ENCODE results near the gene NPR2. TPM values are rescaled to one million over a fixed set of nuclear protein-coding genes. Genes with fewer than 3 reads are reported as not detected.

The NPR2 gene
- total and polyA plus RNA-seq, 2 of the 13 experiments (the other 11 are each of a cell fraction or from before 2014, with no cell fraction given) = 7.4 to 9.4 TPM

DNA sequence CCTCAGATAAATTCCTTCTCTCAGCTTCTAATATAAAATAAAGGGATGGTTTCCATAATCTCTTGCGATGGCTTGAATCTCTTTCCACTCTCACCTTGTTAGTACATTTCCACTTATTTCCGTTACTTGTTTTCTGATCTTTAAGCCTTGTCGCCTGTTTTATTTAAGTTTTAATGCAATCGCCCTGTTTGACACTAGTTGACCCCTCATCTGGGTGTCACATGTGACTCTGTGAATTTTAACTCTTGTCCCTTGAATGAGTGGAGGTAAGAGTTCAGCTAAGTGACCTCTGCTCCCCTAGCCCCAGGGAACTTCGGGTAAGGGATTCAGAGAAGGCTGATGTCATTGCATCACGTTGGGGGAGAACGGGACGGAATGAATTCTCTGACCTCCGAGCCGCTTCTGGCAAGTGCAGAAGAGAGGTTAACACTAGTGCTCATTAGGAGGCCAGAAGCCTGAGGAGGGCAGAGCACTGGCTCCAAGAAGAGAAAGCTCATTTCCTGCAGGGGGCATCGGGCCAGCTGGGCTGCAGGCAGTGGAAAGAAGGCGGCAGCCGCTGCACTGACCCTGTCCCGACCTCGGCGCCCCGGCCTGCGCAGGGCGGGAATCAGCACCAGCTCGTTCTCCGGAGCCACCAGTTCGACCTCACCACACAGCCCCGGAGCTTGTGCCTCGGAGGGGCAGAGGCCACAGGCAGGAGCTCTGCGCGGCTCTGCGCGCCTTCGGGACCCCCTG, 22.9 kb downstream of the NPR2 start (continued):
- TF ChIP-seq, protein P1, sequence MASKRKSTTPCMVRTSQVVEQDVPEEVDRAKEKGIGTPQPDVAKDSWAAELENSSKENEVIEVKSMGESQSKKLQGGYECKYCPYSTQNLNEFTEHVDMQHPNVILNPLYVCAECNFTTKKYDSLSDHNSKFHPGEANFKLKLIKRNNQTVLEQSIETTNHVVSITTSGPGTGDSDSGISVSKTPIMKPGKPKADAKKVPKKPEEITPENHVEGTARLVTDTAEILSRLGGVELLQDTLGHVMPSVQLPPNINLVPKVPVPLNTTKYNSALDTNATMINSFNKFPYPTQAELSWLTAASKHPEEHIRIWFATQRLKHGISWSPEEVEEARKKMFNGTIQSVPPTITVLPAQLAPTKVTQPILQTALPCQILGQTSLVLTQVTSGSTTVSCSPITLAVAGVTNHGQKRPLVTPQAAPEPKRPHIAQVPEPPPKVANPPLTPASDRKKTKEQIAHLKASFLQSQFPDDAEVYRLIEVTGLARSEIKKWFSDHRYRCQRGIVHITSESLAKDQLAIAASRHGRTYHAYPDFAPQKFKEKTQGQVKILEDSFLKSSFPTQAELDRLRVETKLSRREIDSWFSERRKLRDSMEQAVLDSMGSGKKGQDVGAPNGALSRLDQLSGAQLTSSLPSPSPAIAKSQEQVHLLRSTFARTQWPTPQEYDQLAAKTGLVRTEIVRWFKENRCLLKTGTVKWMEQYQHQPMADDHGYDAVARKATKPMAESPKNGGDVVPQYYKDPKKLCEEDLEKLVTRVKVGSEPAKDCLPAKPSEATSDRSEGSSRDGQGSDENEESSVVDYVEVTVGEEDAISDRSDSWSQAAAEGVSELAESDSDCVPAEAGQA (IDR thresholded peaks at IDR 0.05; ENCODE audit: low read depth) = no peak
- TF ChIP-seq, protein P1 (CRISPR knock-in tag; IDR thresholded peaks at IDR 0.05; ENCODE audit: borderline replicate concordance) = 0 out of 2 replicates have a peak, but pooled peaks have one; percentile 86
- TF ChIP-seq ZNF564 (CRISPR knock-in tag; IDR thresholded peaks at IDR 0.05) (0 out of 2 replicates have a peak, but pooled peaks have one; percentile 34), SALL2 (CRISPR knock-in tag; IDR thresholded peaks at IDR 0.05) (peak; percentile 72; the same call in 1 of the 2 replicates), CAMTA2 (CRISPR knock-in tag; IDR thresholded peaks at IDR 0.05; ENCODE audit: borderline replicate concordance) (no peak), TCF7 (IDR thresholded peaks at IDR 0.05; ENCODE audit: low read depth) (no peak), ZNF792 (CRISPR knock-in tag; IDR thresholded peaks at IDR 0.05) (peak; percentile 85), ZNF777 (CRISPR knock-in tag; IDR thresholded peaks at IDR 0.05) (peak; percentile 44; the same call in 1 of the 2 replicates), CENPT (CRISPR knock-in tag; IDR thresholded peaks at IDR 0.05; ENCODE audit: low read depth) (no peak), SALL1 (CRISPR knock-in tag; IDR thresholded peaks at IDR 0.05) (no peak), ARID2 (CRISPR knock-in tag; IDR thresholded peaks at IDR 0.05; ENCODE audit: borderline replicate concordance) (no peak), ZNF33A (CRISPR knock-in tag; IDR thresholded peaks at IDR 0.05; ENCODE audit: borderline replicate concordance) (no peak), NCOA1 (CRISPR knock-in tag; IDR thresholded peaks at IDR 0.05) (no peak)
- TF ChIP-seq, protein P2, sequence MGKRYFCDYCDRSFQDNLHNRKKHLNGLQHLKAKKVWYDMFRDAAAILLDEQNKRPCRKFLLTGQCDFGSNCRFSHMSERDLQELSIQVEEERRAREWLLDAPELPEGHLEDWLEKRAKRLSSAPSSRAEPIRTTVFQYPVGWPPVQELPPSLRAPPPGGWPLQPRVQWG (CRISPR knock-in tag; IDR thresholded peaks at IDR 0.05; ENCODE audit: borderline replicate concordance, low read depth) = no peak
- TF ChIP-seq, protein P3, sequence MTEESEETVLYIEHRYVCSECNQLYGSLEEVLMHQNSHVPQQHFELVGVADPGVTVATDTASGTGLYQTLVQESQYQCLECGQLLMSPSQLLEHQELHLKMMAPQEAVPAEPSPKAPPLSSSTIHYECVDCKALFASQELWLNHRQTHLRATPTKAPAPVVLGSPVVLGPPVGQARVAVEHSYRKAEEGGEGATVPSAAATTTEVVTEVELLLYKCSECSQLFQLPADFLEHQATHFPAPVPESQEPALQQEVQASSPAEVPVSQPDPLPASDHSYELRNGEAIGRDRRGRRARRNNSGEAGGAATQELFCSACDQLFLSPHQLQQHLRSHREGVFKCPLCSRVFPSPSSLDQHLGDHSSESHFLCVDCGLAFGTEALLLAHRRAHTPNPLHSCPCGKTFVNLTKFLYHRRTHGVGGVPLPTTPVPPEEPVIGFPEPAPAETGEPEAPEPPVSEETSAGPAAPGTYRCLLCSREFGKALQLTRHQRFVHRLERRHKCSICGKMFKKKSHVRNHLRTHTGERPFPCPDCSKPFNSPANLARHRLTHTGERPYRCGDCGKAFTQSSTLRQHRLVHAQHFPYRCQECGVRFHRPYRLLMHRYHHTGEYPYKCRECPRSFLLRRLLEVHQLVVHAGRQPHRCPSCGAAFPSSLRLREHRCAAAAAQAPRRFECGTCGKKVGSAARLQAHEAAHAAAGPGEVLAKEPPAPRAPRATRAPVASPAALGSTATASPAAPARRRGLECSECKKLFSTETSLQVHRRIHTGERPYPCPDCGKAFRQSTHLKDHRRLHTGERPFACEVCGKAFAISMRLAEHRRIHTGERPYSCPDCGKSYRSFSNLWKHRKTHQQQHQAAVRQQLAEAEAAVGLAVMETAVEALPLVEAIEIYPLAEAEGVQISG (CRISPR knock-in tag; IDR thresholded peaks at IDR 0.05) = peak; percentile 66; the same call in 1 of the 2 replicates
- TF ChIP-seq, protein P4, sequence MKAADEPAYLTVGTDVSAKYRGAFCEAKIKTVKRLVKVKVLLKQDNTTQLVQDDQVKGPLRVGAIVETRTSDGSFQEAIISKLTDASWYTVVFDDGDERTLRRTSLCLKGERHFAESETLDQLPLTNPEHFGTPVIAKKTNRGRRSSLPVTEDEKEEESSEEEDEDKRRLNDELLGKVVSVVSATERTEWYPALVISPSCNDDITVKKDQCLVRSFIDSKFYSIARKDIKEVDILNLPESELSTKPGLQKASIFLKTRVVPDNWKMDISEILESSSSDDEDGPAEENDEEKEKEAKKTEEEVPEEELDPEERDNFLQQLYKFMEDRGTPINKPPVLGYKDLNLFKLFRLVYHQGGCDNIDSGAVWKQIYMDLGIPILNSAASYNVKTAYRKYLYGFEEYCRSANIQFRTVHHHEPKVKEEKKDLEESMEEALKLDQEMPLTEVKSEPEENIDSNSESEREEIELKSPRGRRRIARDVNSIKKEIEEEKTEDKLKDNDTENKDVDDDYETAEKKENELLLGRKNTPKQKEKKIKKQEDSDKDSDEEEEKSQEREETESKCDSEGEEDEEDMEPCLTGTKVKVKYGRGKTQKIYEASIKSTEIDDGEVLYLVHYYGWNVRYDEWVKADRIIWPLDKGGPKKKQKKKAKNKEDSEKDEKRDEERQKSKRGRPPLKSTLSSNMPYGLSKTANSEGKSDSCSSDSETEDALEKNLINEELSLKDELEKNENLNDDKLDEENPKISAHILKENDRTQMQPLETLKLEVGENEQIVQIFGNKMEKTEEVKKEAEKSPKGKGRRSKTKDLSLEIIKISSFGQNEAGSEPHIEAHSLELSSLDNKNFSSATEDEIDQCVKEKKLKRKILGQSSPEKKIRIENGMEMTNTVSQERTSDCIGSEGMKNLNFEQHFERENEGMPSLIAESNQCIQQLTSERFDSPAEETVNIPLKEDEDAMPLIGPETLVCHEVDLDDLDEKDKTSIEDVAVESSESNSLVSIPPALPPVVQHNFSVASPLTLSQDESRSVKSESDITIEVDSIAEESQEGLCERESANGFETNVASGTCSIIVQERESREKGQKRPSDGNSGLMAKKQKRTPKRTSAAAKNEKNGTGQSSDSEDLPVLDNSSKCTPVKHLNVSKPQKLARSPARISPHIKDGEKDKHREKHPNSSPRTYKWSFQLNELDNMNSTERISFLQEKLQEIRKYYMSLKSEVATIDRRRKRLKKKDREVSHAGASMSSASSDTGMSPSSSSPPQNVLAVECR (CRISPR knock-in tag; IDR thresholded peaks at IDR 0.05; ENCODE audit: borderline replicate concordance) = 0 out of 2 replicates have a peak, but pooled peaks have one; percentile 30
